NOMO-1 (cell line): ENCODE measurements around the gene LDB2.

Source experiments
- DNase-seq, 2 experiments: peaks; one replicate each; lab custom pipeline; 2025; ENCODE audit not compliant: unreplicated experiment in 2 of 2; lab: John Stamatoyannopoulos, UW

Gene LDB2

GRCh38 chr4:16692961-16693506 lies 205.4 kb downstream of the LDB2 start:
- no peak for DNase-seq

- DNase-seq: no peak
Measured at GRCh38 chr4:16692524-16692923, 205.9 kb downstream of the LDB2 start.

GRCh38 chr4:16692046-16692445 lies 206.4 kb downstream of the LDB2 start:
- DNase-seq: no peak

- DNase-seq: no peak
Measured at GRCh38 chr4:16691450-16691849, 207.0 kb downstream of the LDB2 start.

- DNase-seq: no peak
Measured at GRCh38 chr4:16687845-16688244, 210.6 kb downstream of the LDB2 start.

GRCh38 chr4:16687011-16687410 lies 211.4 kb downstream of the LDB2 start:
- no peak for DNase-seq

GRCh38 chr4:16686195-16686594 lies 212.2 kb downstream of the LDB2 start:
- no peak for DNase-seq

GRCh38 chr4:16685536-16685935 lies 212.9 kb downstream of the LDB2 start:
- DNase-seq: no peak

GRCh38 chr4:16684935-16685334 lies 213.5 kb downstream of the LDB2 start:
- DNase-seq: no peak

- DNase-seq: no peak
Measured at GRCh38 chr4:16684097-16684496, 214.3 kb downstream of the LDB2 start.

GRCh38 chr4:16682975-16683374 lies 215.5 kb downstream of the LDB2 start:
- no peak for DNase-seq

- no peak for DNase-seq
Measured at GRCh38 chr4:16677001-16677944, 221.2 kb downstream of the LDB2 start.

GRCh38 chr4:16676230-16676770 lies 222.1 kb downstream of the LDB2 start:
- no peak for DNase-seq

- no peak for DNase-seq
Measured at GRCh38 chr4:16674082-16674481, 224.4 kb downstream of the LDB2 start.

GRCh38 chr4:16672421-16672820 lies 226.0 kb downstream of the LDB2 start:
- no peak for DNase-seq

- no peak for DNase-seq
Measured at GRCh38 chr4:16671741-16672140, 226.7 kb downstream of the LDB2 start.

GRCh38 chr4:16670727-16671126 lies 227.7 kb downstream of the LDB2 start:
- no peak for DNase-seq

- no peak for DNase-seq
Measured at GRCh38 chr4:16669036-16669435, 229.4 kb downstream of the LDB2 start.

GRCh38 chr4:16668488-16668887 lies 230.0 kb downstream of the LDB2 start:
- DNase-seq: no peak

GRCh38 chr4:16667464-16667863 lies 231.0 kb downstream of the LDB2 start:
- DNase-seq: no peak

- no peak for DNase-seq
Measured at GRCh38 chr4:16665942-16666551, 232.4 kb downstream of the LDB2 start.

GRCh38 chr4:16663732-16664131 lies 234.7 kb downstream of the LDB2 start:
- no peak for DNase-seq
